ENCODE results near the gene BRD1. TPM values are rescaled to one million over a fixed set of nuclear protein-coding genes. Genes with fewer than 3 reads are reported as not detected.

The BRD1 gene
- total RNA-seq, 8 experiments from 2014 or later, result 19.1 to 44.4 (median 27.5) TPM

DNA sequence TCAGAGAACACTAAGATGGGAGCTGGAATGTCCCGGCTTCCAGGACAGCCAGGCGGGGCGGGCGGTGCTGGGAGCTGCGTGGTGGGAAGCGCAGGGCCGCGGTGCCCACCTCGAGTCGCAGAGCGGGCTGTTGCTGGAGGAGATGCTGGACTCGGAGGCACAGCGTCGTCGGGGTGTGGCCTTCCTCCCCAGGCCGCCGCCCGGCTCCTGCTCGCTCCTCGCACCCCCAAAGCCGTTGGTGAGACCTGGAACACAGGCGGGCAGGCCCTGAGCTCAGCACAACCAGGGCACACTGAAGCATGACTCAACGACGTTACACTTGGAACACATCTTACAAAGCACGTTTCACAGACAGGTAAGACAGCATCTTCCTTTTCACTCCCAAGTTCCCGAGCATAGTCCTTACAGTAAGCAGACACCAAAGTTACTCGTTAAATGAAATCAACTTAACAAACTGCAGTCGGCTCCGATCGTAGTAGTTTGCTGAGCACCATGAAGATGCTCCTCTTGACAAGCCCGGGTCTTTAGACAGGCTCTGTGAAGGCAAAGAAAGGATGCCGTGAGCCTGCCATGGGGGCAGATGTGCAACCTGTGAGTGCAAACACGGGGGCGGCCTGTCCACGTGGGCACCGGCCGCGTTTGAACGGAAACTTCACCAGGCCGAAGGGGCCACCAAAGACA lies 50.0 kb downstream of the BRD1 start:
- ATAC-seq (replicated peaks in 6 of 8), result no peak
- WGBS, 10 experiments, result 80 to 100% (median 90%) methylated on average over 2 to 12 of the region's 40 CpGs; no CpG with 5 or more reads in 3 of the 10 experiments
- H3K4me3 ChIP-seq, result no peak overlapping the region
- H3K27ac ChIP-seq, result no peak overlapping the region
- in situ Hi-C loops (cut with MboI; ENCODE audit: low pct_unique_long_range_greater_than_20kb in 2 of 9, low sequenced_read_pairs in 9 of 9, unreplicated experiment in 9 of 9), result loop anchor here in 1 of 9 experiments (25.0 kb wide), 1 partner anchor 135 kb away; the partner anchor contains the start of genes ALG12 and CRELD2
- no peaks in the 10 kb centered on the region for H3K4me1 ChIP-seq (replicated peaks in 1 of 2)

DNA sequence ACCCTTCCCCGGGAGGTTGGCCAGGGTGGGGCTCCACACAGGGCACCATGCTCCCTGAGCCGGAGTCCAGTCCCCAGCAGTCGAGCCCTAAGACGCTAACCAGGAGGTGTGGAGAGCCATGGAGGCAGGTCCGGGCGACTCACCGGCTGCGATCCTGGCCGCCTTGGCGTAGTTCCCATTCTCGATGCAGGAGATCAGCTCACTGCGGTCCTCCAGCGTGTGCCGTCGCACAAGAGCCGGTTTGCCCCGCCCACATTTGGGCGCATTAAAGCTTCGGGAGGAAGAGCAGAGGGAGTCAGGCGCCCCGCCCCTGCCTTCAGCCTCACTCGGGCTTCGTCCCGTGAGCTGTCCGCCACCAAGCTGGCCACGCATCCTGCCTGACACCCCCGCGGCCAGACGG lies 50.8 kb downstream of the BRD1 start:
- Histone ChIP-seq H3K27ac (no peak overlapping the region), H3K4me3 (no peak overlapping the region), H3K4me1 (replicated peaks in 1 of 2) (no peaks in the 10 kb centered on the region)
- no peak for ATAC-seq (replicated peaks in 6 of 8)
- in situ Hi-C loops (cut with MboI; ENCODE audit: low pct_unique_long_range_greater_than_20kb in 2 of 9, low sequenced_read_pairs in 9 of 9, unreplicated experiment in 9 of 9), result loop anchor here in 1 of 9 experiments (25.0 kb wide), 1 partner anchor 135 kb away; the partner anchor contains the start of genes ALG12 and CRELD2
- 84 to 100% (median 93%) methylated on average over 1 to 17 of the region's 29 CpGs; no CpG with 5 or more reads in 5 of the 10 experiments for WGBS, 10 experiments

DNA sequence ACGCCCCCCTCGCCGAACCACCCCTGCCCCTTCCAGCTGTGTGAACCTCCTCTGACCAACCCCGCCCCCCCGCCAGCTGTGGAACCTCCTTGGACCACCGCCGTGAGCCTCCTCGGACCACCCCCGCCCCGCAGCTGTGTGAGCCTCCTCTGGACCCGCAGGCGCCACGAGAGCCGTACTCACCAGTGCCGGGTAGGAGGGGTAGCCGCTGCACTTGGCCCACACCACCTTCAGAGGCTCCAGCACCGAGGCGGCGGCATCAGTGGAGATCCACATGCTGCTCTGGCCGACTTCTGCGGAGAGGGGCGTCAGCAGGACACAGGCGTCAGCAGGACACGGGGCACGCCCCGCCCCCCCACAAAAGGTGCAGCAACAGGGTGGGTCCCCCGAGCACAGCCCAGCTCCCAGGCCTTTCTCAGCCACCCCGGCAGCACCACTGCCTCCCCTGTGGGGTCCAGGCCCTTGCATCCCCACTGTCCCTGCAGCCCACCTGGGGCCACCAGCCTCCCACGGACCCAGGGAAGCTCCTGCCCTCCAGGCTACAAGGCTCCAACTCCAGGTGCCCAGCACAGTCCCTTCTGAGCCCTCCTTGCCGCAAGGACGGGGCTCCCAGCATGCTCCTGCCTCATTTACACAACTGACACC lies 51.7 kb downstream of the BRD1 start:
- peak in 1 of 8 experiments; percentile 19 for ATAC-seq (replicated peaks in 6 of 8)
- in situ Hi-C loops (cut with MboI; ENCODE audit: low pct_unique_long_range_greater_than_20kb in 2 of 9, low sequenced_read_pairs in 9 of 9, unreplicated experiment in 9 of 9), result loop anchor here in 1 of 9 experiments (25.0 kb wide), 1 partner anchor 136 kb away; the partner anchor contains the start of genes ALG12 and CRELD2
- 75 to 100% (median 100%) methylated on average over 1 to 2 of the region's 31 CpGs; no CpG with 5 or more reads in 7 of the 10 experiments for WGBS, 10 experiments

DNA sequence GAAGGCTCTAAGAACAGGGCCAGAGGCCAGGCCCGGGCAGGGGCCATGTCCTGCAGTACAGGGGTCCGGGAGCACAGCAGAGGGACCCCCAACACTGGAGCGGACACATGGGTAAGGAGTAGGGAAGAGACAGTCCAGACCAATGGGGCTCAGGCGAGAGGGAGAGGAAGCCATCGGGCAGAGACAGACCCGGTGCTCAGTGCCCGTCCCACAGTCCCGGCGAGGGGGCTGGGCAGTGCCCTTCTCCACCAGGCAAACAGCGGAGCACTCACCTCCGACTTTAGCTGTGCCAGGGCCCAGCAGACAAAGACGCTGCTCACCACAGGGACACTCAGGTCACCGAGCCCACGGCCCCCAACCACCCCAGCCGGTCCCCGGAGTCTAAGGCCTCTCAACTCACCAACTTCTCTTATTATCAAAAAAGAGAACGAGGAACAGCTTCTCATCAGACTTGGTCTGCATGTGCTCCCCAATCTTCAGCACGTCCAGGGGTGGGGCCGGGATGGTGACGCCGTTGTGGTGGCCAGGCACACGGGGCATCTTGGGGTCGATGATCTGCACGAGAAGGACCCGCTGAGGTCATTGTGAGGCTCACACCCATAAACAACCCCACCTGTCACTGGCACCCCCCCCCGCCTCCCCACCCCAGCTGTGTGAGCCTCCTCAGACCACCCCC lies 52.3 kb downstream of the BRD1 start:
- Histone ChIP-seq H3K4me1 (replicated peaks in 1 of 2) (no peaks in the 10 kb centered on the region), H3K27ac (no peak overlapping the region), H3K4me3 (no peak overlapping the region)
- no peak for ATAC-seq (replicated peaks in 6 of 8)
- 89 to 100% (median 98%) methylated on average over 1 to 6 of the region's 26 CpGs; no CpG with 5 or more reads in 7 of the 10 experiments for WGBS, 10 experiments
- in situ Hi-C loops (cut with MboI; ENCODE audit: low pct_unique_long_range_greater_than_20kb in 2 of 9, low sequenced_read_pairs in 9 of 9, unreplicated experiment in 9 of 9), result loop anchor here in 1 of 9 experiments (25.0 kb wide), 1 partner anchor 137 kb away; the partner anchor contains the start of genes ALG12 and CRELD2

More for the DNA sequence above, 51.7 kb downstream of the BRD1 start:
- Histone ChIP-seq H3K4me1 (replicated peaks in 1 of 2) (no peaks in the 10 kb centered on the region), H3K27ac (no peak overlapping the region), H3K4me3 (no peak overlapping the region)

DNA sequence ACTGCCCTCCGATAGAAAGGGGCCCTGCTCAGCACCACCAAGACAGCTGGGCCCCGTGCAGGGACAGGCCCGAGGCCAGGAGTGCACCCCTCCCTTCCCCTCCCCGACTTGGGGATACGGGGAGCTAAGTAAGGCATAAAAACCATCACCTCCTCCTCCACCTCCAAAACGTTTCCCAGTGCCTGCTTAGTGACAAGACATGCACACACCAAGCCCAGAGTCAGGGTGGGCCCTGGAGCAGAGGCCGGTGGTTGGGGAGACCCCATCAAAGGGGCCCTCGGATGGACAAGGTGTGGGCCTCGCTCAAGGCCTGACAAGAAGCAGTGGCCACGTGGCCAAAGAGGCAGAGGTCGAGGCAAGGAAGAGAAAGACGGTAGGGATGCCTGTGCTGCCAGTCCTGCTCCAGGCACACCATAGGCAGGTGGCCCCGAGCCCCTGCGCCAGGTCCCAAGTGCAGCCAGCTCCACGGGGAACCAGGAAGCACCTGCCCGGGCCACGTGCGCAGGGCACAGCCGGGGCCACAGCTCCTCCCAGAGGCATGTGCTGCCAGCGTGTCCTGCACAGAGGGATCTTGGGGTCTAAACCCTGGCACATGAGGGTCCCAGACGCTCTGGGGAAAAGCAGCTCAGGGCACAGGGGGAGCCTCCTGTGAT lies 53.0 kb downstream of the BRD1 start:
- no peaks in the 10 kb centered on the region for H3K4me1 ChIP-seq (replicated peaks in 1 of 2)
- WGBS, 10 experiments, result 43 to 100% (median 93%) methylated on average over 1 to 11 of the region's 21 CpGs; no CpG with 5 or more reads in 5 of the 10 experiments
- ATAC-seq (replicated peaks in 6 of 8), result no peak
- H3K27ac ChIP-seq, result no peak overlapping the region
- in situ Hi-C loops (cut with MboI; ENCODE audit: low pct_unique_long_range_greater_than_20kb in 2 of 9, low sequenced_read_pairs in 9 of 9, unreplicated experiment in 9 of 9), result loop anchor here in 2 of 9 experiments (25.0 kb wide), 3 partner anchors 112 to 263 kb away; partner anchors contain the start of genes ALG12 (in 1 of the 2) and CRELD2 (in 1 of the 2)
- H3K4me3 ChIP-seq, result no peak overlapping the region

- Histone ChIP-seq H3K4me3 (no peak overlapping the region), H3K4me1 (replicated peaks in 1 of 2) (no peaks in the 10 kb centered on the region), H3K27ac (no peak overlapping the region)
- 81 to 100% (median 94%) methylated on average over 3 to 21 of the region's 21 CpGs for WGBS, 10 experiments
- in situ Hi-C loops (cut with MboI; ENCODE audit: low pct_unique_long_range_greater_than_20kb in 2 of 9, low sequenced_read_pairs in 9 of 9, unreplicated experiment in 9 of 9), result loop anchor here in 2 of 9 experiments (25.0 kb wide), 2 partner anchors 112 to 263 kb away; no protein-coding TSS in a partner anchor
- ATAC-seq (replicated peaks in 6 of 8), result no peak
Measured at GRCh38 chr22:49774046-49774445, 53.6 kb downstream of the BRD1 start.

- H3K27ac ChIP-seq, result no peak overlapping the region
- 51 to 98% (median 87%) methylated on average over 3 to 11 of the region's 11 CpGs; no CpG with 5 or more reads in 1 of the 10 experiments for WGBS, 10 experiments
- in situ Hi-C loops (cut with MboI; ENCODE audit: low pct_unique_long_range_greater_than_20kb in 2 of 9, low sequenced_read_pairs in 9 of 9, unreplicated experiment in 9 of 9), result loop anchor here in 2 of 9 experiments (25.0 kb wide), 2 partner anchors 111 to 264 kb away; no protein-coding TSS in a partner anchor
- H3K4me1 ChIP-seq (replicated peaks in 1 of 2), result no peaks in the 10 kb centered on the region
- no peak overlapping the region for H3K4me3 ChIP-seq
- no peak for ATAC-seq (replicated peaks in 6 of 8)
Measured at GRCh38 chr22:49773531-49773930, 54.1 kb downstream of the BRD1 start.

GRCh38 chr22:49772692-49773091 lies 55.0 kb downstream of the BRD1 start:
- ATAC-seq (replicated peaks in 6 of 8), result no peak
- H3K4me1 ChIP-seq (replicated peaks in 1 of 2), result no peaks in the 10 kb centered on the region
- WGBS, 10 experiments, result 87 to 100% (median 92%) methylated on average over 1 to 10 of the region's 16 CpGs; no CpG with 5 or more reads in 7 of the 10 experiments
- no peak overlapping the region for H3K4me3 ChIP-seq
- H3K27ac ChIP-seq, result no peak overlapping the region
- in situ Hi-C loops (cut with MboI; ENCODE audit: low pct_unique_long_range_greater_than_20kb in 2 of 9, low sequenced_read_pairs in 9 of 9, unreplicated experiment in 9 of 9), result loop anchor here in 2 of 9 experiments (25.0 kb wide), 2 partner anchors 110 to 265 kb away; no protein-coding TSS in a partner anchor

- in situ Hi-C loops (cut with MboI; ENCODE audit: low pct_unique_long_range_greater_than_20kb in 2 of 9, low sequenced_read_pairs in 9 of 9, unreplicated experiment in 9 of 9), result loop anchor here in 2 of 9 experiments (25.0 kb wide), 2 partner anchors 109 to 266 kb away; no protein-coding TSS in a partner anchor
- H3K4me1 ChIP-seq (replicated peaks in 1 of 2), result no peaks in the 10 kb centered on the region
- H3K27ac ChIP-seq, result no peak overlapping the region
- no peak for ATAC-seq (replicated peaks in 6 of 8)
- WGBS, 10 experiments, result 57 to 100% (median 98%) methylated on average over 1 to 8 of the region's 64 CpGs; no CpG with 5 or more reads in 5 of the 10 experiments
- no peak overlapping the region for H3K4me3 ChIP-seq
Measured at GRCh38 chr22:49771266-49772065, 56.2 kb downstream of the BRD1 start.

DNA sequence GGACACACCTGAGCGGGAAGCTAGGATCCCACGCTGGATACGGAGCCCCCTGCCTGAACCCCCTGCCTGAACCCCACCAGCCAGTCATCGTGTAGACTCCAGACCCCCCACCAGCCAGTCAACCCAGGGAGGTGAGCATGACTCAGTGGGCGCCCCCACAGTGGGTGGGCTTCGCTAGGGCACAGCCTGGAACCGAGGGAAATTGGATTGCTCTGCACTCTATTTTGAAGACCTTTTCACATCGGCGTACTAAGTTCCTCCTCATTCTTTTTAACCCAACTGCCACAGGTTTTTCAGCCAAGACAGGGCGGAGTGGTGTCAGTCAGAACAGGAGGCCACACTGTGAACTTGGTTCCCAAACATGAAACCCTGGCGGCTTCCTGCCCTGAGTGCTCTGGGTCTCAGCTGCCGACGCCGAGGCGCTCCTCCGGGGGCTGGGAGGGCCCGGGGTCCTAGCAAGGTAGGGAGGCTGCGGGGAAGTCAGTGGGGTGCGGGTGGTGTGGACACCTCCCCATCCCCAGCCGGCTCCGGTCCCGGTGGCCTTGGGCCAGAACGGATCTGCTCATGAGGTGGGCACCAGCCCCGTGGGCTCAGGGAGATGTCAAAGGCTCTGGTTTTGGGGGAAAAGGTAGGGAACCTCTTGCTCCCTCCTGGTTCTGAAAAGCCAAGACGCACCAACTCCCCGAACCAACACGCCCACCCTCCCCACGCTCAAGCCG lies 57.0 kb downstream of the BRD1 start:
- H3K4me1 ChIP-seq (replicated peaks in 1 of 2), result no peaks in the 10 kb centered on the region
- WGBS, 10 experiments, result 65 to 95% (median 86%) methylated on average over 4 to 11 of the region's 29 CpGs; no CpG with 5 or more reads in 7 of the 10 experiments
- no peak overlapping the region for H3K27ac ChIP-seq
- no peak for ATAC-seq (replicated peaks in 6 of 8)
- no peak overlapping the region for H3K4me3 ChIP-seq
- in situ Hi-C loops (cut with MboI; ENCODE audit: low pct_unique_long_range_greater_than_20kb in 2 of 9, low sequenced_read_pairs in 9 of 9, unreplicated experiment in 9 of 9), result loop anchor here in 2 of 9 experiments (25.0 kb wide), 2 partner anchors 108 to 267 kb away; no protein-coding TSS in a partner anchor
